A549 (cell line): ENCODE measurements around the gene MAML2.

Source experiments
- CHD2 ChIP-seq: fragments of 150-350 bp; IDR thresholded peaks from 2 replicates; pipeline ENCODE4 v1.6.1; 2014; ENCODE audit warnings: low read length; ENCODE audit not compliant: partially characterized antibody
- CTCF ChIP-seq: fragments of >200 bp; sonication (Bioruptor Twin); formaldehyde crosslinking; IDR thresholded peaks from 3 replicates; pipeline ENCODE4 v1.5.1; 2016
- MAZ ChIP-seq: fragments of 150-350 bp; IDR thresholded peaks from 2 replicates; pipeline ENCODE4 v1.6.1; 2014; ENCODE audit warnings: antibody characterized with exemption, low read depth, low read length, borderline replicate concordance
- NFE2L2 ChIP-seq: fragments of 150-350 bp; conservative IDR thresholded peaks from 2 replicates; pipeline ENCODE4 v1.6.1; 2014; ENCODE audit warnings: low read length
- NPAS2 ChIP-seq: fragments of 250-450 bp; sonication (Bioruptor Pico); IDR thresholded peaks from 2 replicates; pipeline ENCODE4 v1.8.0; 2022; ENCODE audit warnings: mild to moderate bottlenecking, moderate library complexity, borderline replicate concordance
- POLR2A ChIP-seq: IDR thresholded peaks from 2 replicates; pipeline ENCODE4 v1.6.1; 2012; ENCODE audit warnings: mild to moderate bottlenecking, low read length
- RAD21 ChIP-seq, 2 experiments: fragments of >200 bp in 1 of 2; sonication (Bioruptor Twin) in 1 of 2; formaldehyde crosslinking in 1 of 2; IDR thresholded peaks in 1 of 2; conservative IDR thresholded peaks in 1 of 2; 2 replicates in 1 of 2; 3 replicates in 1 of 2; pipeline ENCODE4 v1.6.1; 2012 to 2018; ENCODE audit warnings: inconsistent platforms in 1 of 2
- RARB ChIP-seq: fragments of 250-450 bp; sonication (Bioruptor Pico); IDR thresholded peaks from 2 replicates; pipeline ENCODE4 v1.8.0; 2021; ENCODE audit warnings: mild to moderate bottlenecking, moderate library complexity
- RCOR1 ChIP-seq: fragments of 150-350 bp; IDR thresholded peaks from 2 replicates; pipeline ENCODE4 v1.6.1; 2014; ENCODE audit warnings: antibody characterized with exemption, low read length, low read depth
- RFX5 ChIP-seq: fragments of 450-650 bp; IDR thresholded peaks from 2 replicates; pipeline ENCODE4 v1.7.1; 2014; ENCODE audit warnings: antibody characterized with exemption, mild to moderate bottlenecking, moderate library complexity
- RNF2 ChIP-seq: fragments of 200-600 bp; sonication (generic); IDR thresholded peaks from 2 replicates; pipeline ENCODE4 v1.6.1; 2016; ENCODE audit warnings: low read depth, mild to moderate bottlenecking, antibody characterized with exemption, moderate library complexity, borderline replicate concordance
- SMC3 ChIP-seq: fragments of >200 bp; sonication (Bioruptor Twin); formaldehyde crosslinking; IDR thresholded peaks from 3 replicates; pipeline ENCODE4 v1.6.1; 2018; ENCODE audit warnings: inconsistent platforms
- ZC3H11A ChIP-seq: fragments of 450-650 bp; IDR thresholded peaks from 2 replicates; pipeline ENCODE4 v1.6.1; 2014; ENCODE audit warnings: antibody characterized with exemption, mild to moderate bottlenecking

DNA sequence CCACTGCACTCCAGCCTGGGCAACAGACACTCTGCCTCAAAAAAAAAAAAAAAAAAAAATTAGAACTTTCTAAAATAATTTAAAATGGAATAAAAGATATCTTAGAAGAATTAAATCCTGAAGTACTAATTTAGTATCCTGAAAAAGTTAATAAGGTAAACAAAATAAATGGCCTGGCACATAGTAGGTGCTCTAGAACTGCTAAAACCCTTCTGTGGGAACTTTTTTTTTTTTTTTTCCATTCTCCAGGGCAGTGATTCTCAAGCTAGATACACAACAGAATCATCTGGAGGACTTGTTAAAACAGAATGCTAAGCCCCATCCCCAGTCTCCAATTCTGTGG lies 65.3 kb downstream of the MAML2 start:
- no peak for TF ChIP-seq CTCF
- no peak for TF ChIP-seq POLR2A
- TF ChIP-seq NPAS2 (CRISPR knock-in tag) = no peak
- no peak for TF ChIP-seq RARB (CRISPR knock-in tag)
- no peak for TF ChIP-seq NFE2L2
- TF ChIP-seq MAZ = no peak
- no peak for TF ChIP-seq SMC3
- TF ChIP-seq RAD21 (conservative IDR thresholded peaks at IDR 0.05 in 1 of 2, IDR thresholded peaks at IDR 0.05 in 1 of 2) = no peak
- TF ChIP-seq RCOR1 = no peak
- no peak for TF ChIP-seq CHD2
- no peak for TF ChIP-seq ZC3H11A
- no peak for TF ChIP-seq RNF2
- no peak for TF ChIP-seq RFX5
